ENCODE data around the gene ARID3A.

DNA sequence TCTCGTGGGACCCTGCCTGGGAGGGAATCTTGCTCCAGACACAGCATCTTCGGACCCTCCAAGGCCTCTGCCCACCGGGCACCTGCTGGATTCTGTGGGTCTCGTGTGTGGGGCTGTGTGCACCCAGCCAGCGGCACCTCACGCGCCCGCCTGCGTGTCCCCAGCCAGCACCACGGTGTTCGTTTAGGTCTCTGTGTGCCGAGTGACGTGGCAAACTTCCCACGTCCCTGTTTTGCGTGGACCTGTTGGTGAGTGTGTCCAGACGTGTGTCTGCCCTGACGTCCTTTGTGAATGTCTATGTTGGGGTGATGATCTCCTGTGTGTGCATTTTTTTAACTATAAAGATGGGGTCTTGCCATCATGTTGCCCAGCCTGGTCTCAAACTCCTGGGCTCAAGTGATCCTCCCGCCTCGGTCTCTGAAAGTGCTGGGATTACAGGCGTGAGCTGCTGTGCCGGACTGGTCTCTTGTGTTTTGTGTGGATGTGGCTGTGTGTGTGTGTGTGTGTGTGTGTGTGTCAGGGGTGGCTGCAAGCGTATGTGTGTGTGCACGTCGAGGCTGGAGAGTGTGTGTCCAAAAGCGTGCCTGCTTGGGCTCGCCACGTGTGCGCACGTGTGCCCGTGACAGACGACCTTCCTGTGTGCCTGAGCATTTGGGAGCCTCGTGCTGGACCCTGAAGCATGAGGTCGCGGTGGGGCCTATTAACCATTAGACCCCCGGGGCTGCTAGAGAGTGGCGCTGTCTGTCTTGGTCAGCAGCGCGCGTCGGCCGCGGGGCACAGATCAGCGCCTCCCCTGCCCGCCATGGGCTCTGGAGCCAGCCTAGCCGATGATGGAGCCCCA is 15.7 kb downstream of the ARID3A start:
- TF ChIP-seq, protein P1, sequence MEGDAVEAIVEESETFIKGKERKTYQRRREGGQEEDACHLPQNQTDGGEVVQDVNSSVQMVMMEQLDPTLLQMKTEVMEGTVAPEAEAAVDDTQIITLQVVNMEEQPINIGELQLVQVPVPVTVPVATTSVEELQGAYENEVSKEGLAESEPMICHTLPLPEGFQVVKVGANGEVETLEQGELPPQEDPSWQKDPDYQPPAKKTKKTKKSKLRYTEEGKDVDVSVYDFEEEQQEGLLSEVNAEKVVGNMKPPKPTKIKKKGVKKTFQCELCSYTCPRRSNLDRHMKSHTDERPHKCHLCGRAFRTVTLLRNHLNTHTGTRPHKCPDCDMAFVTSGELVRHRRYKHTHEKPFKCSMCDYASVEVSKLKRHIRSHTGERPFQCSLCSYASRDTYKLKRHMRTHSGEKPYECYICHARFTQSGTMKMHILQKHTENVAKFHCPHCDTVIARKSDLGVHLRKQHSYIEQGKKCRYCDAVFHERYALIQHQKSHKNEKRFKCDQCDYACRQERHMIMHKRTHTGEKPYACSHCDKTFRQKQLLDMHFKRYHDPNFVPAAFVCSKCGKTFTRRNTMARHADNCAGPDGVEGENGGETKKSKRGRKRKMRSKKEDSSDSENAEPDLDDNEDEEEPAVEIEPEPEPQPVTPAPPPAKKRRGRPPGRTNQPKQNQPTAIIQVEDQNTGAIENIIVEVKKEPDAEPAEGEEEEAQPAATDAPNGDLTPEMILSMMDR (IDR thresholded peaks at IDR 0.05): no peak
- TF ChIP-seq, protein P2, sequence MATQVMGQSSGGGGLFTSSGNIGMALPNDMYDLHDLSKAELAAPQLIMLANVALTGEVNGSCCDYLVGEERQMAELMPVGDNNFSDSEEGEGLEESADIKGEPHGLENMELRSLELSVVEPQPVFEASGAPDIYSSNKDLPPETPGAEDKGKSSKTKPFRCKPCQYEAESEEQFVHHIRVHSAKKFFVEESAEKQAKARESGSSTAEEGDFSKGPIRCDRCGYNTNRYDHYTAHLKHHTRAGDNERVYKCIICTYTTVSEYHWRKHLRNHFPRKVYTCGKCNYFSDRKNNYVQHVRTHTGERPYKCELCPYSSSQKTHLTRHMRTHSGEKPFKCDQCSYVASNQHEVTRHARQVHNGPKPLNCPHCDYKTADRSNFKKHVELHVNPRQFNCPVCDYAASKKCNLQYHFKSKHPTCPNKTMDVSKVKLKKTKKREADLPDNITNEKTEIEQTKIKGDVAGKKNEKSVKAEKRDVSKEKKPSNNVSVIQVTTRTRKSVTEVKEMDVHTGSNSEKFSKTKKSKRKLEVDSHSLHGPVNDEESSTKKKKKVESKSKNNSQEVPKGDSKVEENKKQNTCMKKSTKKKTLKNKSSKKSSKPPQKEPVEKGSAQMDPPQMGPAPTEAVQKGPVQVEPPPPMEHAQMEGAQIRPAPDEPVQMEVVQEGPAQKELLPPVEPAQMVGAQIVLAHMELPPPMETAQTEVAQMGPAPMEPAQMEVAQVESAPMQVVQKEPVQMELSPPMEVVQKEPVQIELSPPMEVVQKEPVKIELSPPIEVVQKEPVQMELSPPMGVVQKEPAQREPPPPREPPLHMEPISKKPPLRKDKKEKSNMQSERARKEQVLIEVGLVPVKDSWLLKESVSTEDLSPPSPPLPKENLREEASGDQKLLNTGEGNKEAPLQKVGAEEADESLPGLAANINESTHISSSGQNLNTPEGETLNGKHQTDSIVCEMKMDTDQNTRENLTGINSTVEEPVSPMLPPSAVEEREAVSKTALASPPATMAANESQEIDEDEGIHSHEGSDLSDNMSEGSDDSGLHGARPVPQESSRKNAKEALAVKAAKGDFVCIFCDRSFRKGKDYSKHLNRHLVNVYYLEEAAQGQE (IDR thresholded peaks at IDR 0.05; ENCODE audit: insufficient read depth in 1 of 2, low read depth in 2 of 2, low read length in 1 of 2): no peak

Measured in Panc1 (cell line).